Measurements from ENCODE around the gene PTGER3. TPM values are rescaled to one million over a fixed set of nuclear protein-coding genes. Genes with fewer than 3 reads are reported as not detected.

The PTGER3 gene
- total RNA-seq, 4 donors from 2014 or later: 51.1 to 217 (median 119) TPM

DNA sequence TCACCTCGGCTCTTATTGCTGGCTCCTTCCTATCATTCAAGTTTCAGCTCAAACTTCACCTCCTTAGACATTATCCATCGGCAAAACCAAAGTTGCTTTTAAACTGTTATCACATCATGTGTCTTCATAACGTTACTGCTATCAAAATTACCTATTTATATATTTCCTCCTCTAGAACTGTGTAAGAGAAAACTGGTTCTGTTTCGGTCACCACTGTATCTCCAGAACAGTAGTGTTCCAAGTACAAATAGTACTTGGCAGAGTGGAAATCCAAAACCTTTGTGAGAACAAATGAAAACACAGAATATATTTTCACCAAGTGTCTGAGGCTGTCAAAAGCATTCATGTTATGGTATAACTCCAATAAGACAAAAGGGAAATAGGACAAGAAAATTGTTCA lies 24.1 kb upstream of the PTGER3 start:
- H3K27ac ChIP-seq: no peak overlapping the region
- no peaks in the 10 kb centered on the region for H3K4me1 ChIP-seq
- H3K9me3 ChIP-seq: no peaks in the 10 kb centered on the region
- H3K4me3 ChIP-seq: no peak overlapping the region
- intact Hi-C loops (cut with DNase I; ENCODE audit: low total_unique reads): no loop called here
- no peak for DNase-seq
- no peaks in the 10 kb centered on the region for H3K27me3 ChIP-seq
- TF ChIP-seq POLR2A (IDR thresholded peaks at IDR 0.05): no peak
- TF ChIP-seq, protein P1, sequence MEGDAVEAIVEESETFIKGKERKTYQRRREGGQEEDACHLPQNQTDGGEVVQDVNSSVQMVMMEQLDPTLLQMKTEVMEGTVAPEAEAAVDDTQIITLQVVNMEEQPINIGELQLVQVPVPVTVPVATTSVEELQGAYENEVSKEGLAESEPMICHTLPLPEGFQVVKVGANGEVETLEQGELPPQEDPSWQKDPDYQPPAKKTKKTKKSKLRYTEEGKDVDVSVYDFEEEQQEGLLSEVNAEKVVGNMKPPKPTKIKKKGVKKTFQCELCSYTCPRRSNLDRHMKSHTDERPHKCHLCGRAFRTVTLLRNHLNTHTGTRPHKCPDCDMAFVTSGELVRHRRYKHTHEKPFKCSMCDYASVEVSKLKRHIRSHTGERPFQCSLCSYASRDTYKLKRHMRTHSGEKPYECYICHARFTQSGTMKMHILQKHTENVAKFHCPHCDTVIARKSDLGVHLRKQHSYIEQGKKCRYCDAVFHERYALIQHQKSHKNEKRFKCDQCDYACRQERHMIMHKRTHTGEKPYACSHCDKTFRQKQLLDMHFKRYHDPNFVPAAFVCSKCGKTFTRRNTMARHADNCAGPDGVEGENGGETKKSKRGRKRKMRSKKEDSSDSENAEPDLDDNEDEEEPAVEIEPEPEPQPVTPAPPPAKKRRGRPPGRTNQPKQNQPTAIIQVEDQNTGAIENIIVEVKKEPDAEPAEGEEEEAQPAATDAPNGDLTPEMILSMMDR (IDR thresholded peaks at IDR 0.05): no peak
- H3K36me3 ChIP-seq: no peaks in the 10 kb centered on the region

GRCh38 chr1:71068325-71069240 lies 21.0 kb upstream of the PTGER3 start:
- H3K27ac ChIP-seq: peak overlapping the region in 1 of 2 donors; percentile 36
- no peaks in the 10 kb centered on the region for H3K36me3 ChIP-seq
- no peaks in the 10 kb centered on the region for H3K9me3 ChIP-seq
- no peaks in the 10 kb centered on the region for H3K27me3 ChIP-seq
- H3K4me1 ChIP-seq: peaks cover 0 to 5% of the 10 kb centered on the region in 2 donors
- TF ChIP-seq POLR2A (IDR thresholded peaks at IDR 0.05): no peak
- TF ChIP-seq, protein P1 (IDR thresholded peaks at IDR 0.05): no peak
- DNase-seq: peak in 1 of 2 donors; percentile 34
- H3K4me3 ChIP-seq: no peak overlapping the region
- intact Hi-C loops (cut with DNase I; ENCODE audit: low total_unique reads): no loop called here

DNA sequence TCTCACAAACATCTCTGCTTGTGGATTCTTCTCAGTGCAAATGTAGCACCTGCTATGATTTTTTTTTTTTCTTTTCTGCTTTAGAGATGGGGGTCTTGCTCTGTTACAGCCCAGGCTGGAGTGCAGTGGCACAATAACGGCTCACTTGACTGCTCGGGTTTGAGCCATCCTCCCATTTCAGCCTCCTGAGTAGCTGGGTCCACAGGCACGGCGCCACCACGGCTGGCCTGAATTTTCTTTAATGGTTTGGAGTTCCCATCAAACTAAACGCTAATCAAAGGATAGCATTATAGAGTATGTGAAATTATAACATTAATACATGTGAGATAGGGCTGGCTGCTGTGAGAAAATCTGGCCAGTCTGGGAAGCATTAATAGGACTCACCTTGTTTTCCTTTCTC lies 7.2 kb upstream of the PTGER3 start:
- no peak for TF ChIP-seq POLR2A (IDR thresholded peaks at IDR 0.05)
- TF ChIP-seq, protein P1 (IDR thresholded peaks at IDR 0.05): no peak
- intact Hi-C loops (cut with DNase I; ENCODE audit: low total_unique reads): loop anchor here (10.0 kb wide), 1 partner anchor 620 kb away; no protein-coding TSS in a partner anchor

DNA sequence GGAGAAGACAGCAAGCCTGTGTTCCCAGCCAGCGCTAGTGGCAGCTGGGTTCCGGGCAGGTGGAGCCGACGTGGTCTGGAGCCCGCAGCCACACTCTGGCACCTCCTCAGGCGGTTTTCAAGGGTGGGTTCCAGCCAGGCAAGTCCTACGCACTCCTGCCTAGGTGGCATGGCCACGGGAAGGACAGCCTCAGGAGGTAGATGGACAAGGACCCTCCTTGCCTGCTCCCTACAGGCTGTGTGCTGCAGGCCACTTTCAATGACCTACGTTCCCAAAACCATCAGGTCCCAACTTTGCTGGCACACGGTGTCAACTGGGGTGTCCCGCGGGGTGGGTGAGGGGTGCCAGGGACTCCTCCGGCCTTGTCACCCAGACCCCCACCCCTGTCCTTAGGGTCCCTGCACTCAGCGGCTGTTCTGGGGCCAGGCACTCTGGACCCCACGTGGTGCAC lies 6.7 kb upstream of the PTGER3 start:
- Histone ChIP-seq H3K27ac (no peak overlapping the region), H3K4me3 (no peak overlapping the region), H3K4me1 (no peaks in the 10 kb centered on the region), H3K9me3 (no peaks in the 10 kb centered on the region), H3K36me3 (no peaks in the 10 kb centered on the region), H3K27me3 (no peaks in the 10 kb centered on the region)
- TF ChIP-seq, protein P1 (IDR thresholded peaks at IDR 0.05): no peak
- TF ChIP-seq POLR2A (IDR thresholded peaks at IDR 0.05): no peak
- intact Hi-C loops (cut with DNase I; ENCODE audit: low total_unique reads): loop anchor here (10.0 kb wide), 1 partner anchor 620 kb away; no protein-coding TSS in a partner anchor
- DNase-seq: no peak

More for the DNA sequence above, 7.2 kb upstream of the PTGER3 start:
- no peak for DNase-seq
- H3K4me1 ChIP-seq: no peaks in the 10 kb centered on the region
- no peak overlapping the region for H3K4me3 ChIP-seq
- H3K36me3 ChIP-seq: no peaks in the 10 kb centered on the region
- no peaks in the 10 kb centered on the region for H3K27me3 ChIP-seq
- no peak overlapping the region for H3K27ac ChIP-seq
- no peaks in the 10 kb centered on the region for H3K9me3 ChIP-seq

GRCh38 chr1:71053758-71054157 lies 6.1 kb upstream of the PTGER3 start:
- H3K4me3 ChIP-seq: no peak overlapping the region
- no peak overlapping the region for H3K27ac ChIP-seq
- intact Hi-C loops (cut with DNase I; ENCODE audit: low total_unique reads): loop anchor here (10.0 kb wide), 1 partner anchor 619 kb away; no protein-coding TSS in a partner anchor
- no peak for DNase-seq
- H3K9me3 ChIP-seq: no peaks in the 10 kb centered on the region
- H3K36me3 ChIP-seq: no peaks in the 10 kb centered on the region
- no peak for TF ChIP-seq POLR2A (IDR thresholded peaks at IDR 0.05)
- TF ChIP-seq, protein P1 (IDR thresholded peaks at IDR 0.05): no peak
- H3K27me3 ChIP-seq: no peaks in the 10 kb centered on the region
- no peaks in the 10 kb centered on the region for H3K4me1 ChIP-seq
